WTC11 (cell line): Measurements from ENCODE around the gene TLE4. TPM values are rescaled to one million over a fixed set of nuclear protein-coding genes. Genes with fewer than 3 reads are reported as not detected.
A peak's percentile ranks its signal among the peaks of the same experiment; 100 is the strongest.

Source experiments
- ATAC-seq: fragments of 200-7000 bp; cut with Tn5 transposase; 2 replicates; pipeline ENCODE4 v1.10.0; 2021; ENCODE audit warnings: mild to moderate bottlenecking, moderate library complexity
- CTCF ChIA-PET: fragments of 300-600 bp; sonication (Branson Sonifier 250); formaldehyde crosslinking; loops from one replicate; lab custom pipeline; 2021; ENCODE audit warnings: antibody characterized with exemption; lab: Charles Lee
- POLR2A ChIA-PET: fragments of 350-600 bp; sonication (Branson Sonifier 250); formaldehyde crosslinking; loops from one replicate; lab custom pipeline; 2021; ENCODE audit warnings: antibody characterized with exemption; lab: Charles Lee
- DNase-seq: peaks from one replicate; pipeline ENCODE4 v3.0.0; 2021; ENCODE audit warnings: low spot score
- H3K27ac Mint-ChIP-seq: 2 replicates; pipeline ENCODE4 v1.8.0; 2021; ENCODE audit warnings: mixed read lengths
- H3K27me3 Mint-ChIP-seq: 2 replicates; pipeline ENCODE4 v1.8.0; 2021; ENCODE audit warnings: low read depth, mild to moderate bottlenecking, moderate library complexity, mixed read lengths
- H3K36me3 Mint-ChIP-seq: 2 replicates; pipeline ENCODE4 v1.8.0; 2021; ENCODE audit warnings: mixed read lengths
- H3K4me1 Mint-ChIP-seq: 2 replicates; pipeline ENCODE4 v1.8.0; 2022; ENCODE audit warnings: mixed read lengths
- H3K4me3 Mint-ChIP-seq: 2 replicates; pipeline ENCODE4 v1.8.0; 2021; ENCODE audit warnings: mild to moderate bottlenecking, moderate library complexity, mixed read lengths
- H3K9me3 Mint-ChIP-seq: 2 replicates; pipeline ENCODE4 v1.8.0; 2021; ENCODE audit warnings: mixed read lengths
- AFF4 ChIP-seq: sonication (generic); formaldehyde crosslinking; IDR thresholded peaks from 2 replicates; pipeline ENCODE4 v1.8.1; 2023; ENCODE audit warnings: mild to moderate bottlenecking, missing genetic modification reagents, borderline replicate concordance
- AR ChIP-seq: fragments of 250-450 bp; sonication (Bioruptor Pico); IDR thresholded peaks from 2 replicates; pipeline ENCODE4 v1.9.0; 2021; ENCODE audit warnings: mild to moderate bottlenecking
- CTCF ChIP-seq: fragments of 200-600 bp; IDR thresholded peaks from 2 replicates; pipeline ENCODE4 v1.8.0; 2022; ENCODE audit warnings: antibody characterized with exemption
- E2F1 ChIP-seq: sonication (generic); formaldehyde crosslinking; IDR thresholded peaks from 2 replicates; pipeline ENCODE4 v1.8.0; 2022; ENCODE audit warnings: mild to moderate bottlenecking, missing genetic modification reagents
- E2F4 ChIP-seq: sonication (generic); formaldehyde crosslinking; IDR thresholded peaks from 2 replicates; pipeline ENCODE4 v1.8.1; 2022; ENCODE audit warnings: low read depth, mild to moderate bottlenecking, moderate library complexity, missing genetic modification reagents, borderline replicate concordance
- ETV6 ChIP-seq: sonication (generic); formaldehyde crosslinking; IDR thresholded peaks from 2 replicates; pipeline ENCODE4 v1.8.1; 2022; ENCODE audit warnings: mild to moderate bottlenecking, missing genetic modification reagents
- FOXP4 ChIP-seq: sonication (generic); formaldehyde crosslinking; IDR thresholded peaks from 2 replicates; pipeline ENCODE4 v1.8.0; 2022; ENCODE audit warnings: mild to moderate bottlenecking, missing genetic modification reagents
- GABPB1 ChIP-seq: sonication (generic); formaldehyde crosslinking; IDR thresholded peaks from 2 replicates; pipeline ENCODE4 v1.8.1; 2023; ENCODE audit warnings: mild to moderate bottlenecking, missing genetic modification reagents
- GRHL2 ChIP-seq: fragments of 250-450 bp; sonication (Bioruptor Pico); IDR thresholded peaks from 2 replicates; pipeline ENCODE4 v1.8.0; 2022; ENCODE audit warnings: mild to moderate bottlenecking, moderate library complexity; ENCODE audit not compliant: insufficient replicate concordance, severe bottlenecking
- IRF2 ChIP-seq: sonication (generic); formaldehyde crosslinking; IDR thresholded peaks from 2 replicates; pipeline ENCODE4 v1.8.0; 2022; ENCODE audit warnings: low read depth, missing genetic modification reagents, borderline replicate concordance
- NFATC4 ChIP-seq: fragments of 250-450 bp; sonication (Bioruptor Pico); IDR thresholded peaks from 2 replicates; pipeline ENCODE4 v1.9.0; 2021; ENCODE audit warnings: mild to moderate bottlenecking
- NR2C2 ChIP-seq: sonication (generic); formaldehyde crosslinking; IDR thresholded peaks from 2 replicates; pipeline ENCODE4 v1.8.0; 2022; ENCODE audit warnings: mild to moderate bottlenecking, missing genetic modification reagents
- OVOL2 ChIP-seq: fragments of 250-450 bp; sonication (Bioruptor Pico); IDR thresholded peaks from 2 replicates; pipeline ENCODE4 v1.9.0; 2021; ENCODE audit warnings: mild to moderate bottlenecking, borderline replicate concordance
- TEAD1 ChIP-seq: sonication (generic); formaldehyde crosslinking; IDR thresholded peaks from 2 replicates; pipeline ENCODE4 v1.8.0; 2022; ENCODE audit warnings: mild to moderate bottlenecking, missing genetic modification reagents
- ZNF232 ChIP-seq: sonication (generic); formaldehyde crosslinking; IDR thresholded peaks from 2 replicates; pipeline ENCODE4 v1.8.0; 2022; ENCODE audit warnings: mild to moderate bottlenecking, missing genetic modification reagents
- ZNF317 ChIP-seq: sonication (generic); formaldehyde crosslinking; IDR thresholded peaks from 2 replicates; pipeline ENCODE4 v1.8.1; 2023; ENCODE audit warnings: low read depth, mild to moderate bottlenecking, moderate library complexity, missing genetic modification reagents, borderline replicate concordance
- total RNA-seq: library from RNA; stranded (reverse); gene quantifications from 3 replicates; pipeline ENCODE4 v1.2.3, GENCODE V29; 2021

The TLE4 gene
- total RNA-seq, 1 experiment from 2014 or later: 48.1 TPM

GRCh38 chr9:79661279-79661678 lies 89.5 kb downstream of the TLE4 start:
- CTCF ChIA-PET: no interaction called here
- H3K27ac Mint-ChIP-seq: peak overlapping the region; percentile 39; the same call in 1 of the 2 replicates

More at GRCh38 chr9:79661279-79661678, 89.5 kb downstream of the TLE4 start:
- Mint-ChIP-seq H3K27me3 (no peaks in the 10 kb centered on the region), H3K4me1 (peaks cover 64% of the 10 kb centered on the region)
- TF ChIP-seq ETV6 (CRISPR knock-in tag): no peak
- no peak for TF ChIP-seq ZNF232 (CRISPR knock-in tag)
- no peak for TF ChIP-seq E2F1 (CRISPR knock-in tag)
- no peak for TF ChIP-seq FOXP4 (CRISPR knock-in tag)
- TF ChIP-seq IRF2 (CRISPR knock-in tag): no peak
- no peak for TF ChIP-seq OVOL2 (CRISPR knock-in tag)
- TF ChIP-seq NFATC4 (CRISPR knock-in tag): no peak
- TF ChIP-seq GRHL2 (CRISPR knock-in tag): no peak
- TF ChIP-seq E2F4 (CRISPR knock-in tag): no peak
- no peak for TF ChIP-seq AFF4 (CRISPR knock-in tag)
- no peak for TF ChIP-seq CTCF
- no peak for TF ChIP-seq TEAD1 (CRISPR knock-in tag)
- no peak for TF ChIP-seq GABPB1
- TF ChIP-seq AR (CRISPR knock-in tag): no peak
- TF ChIP-seq ZNF317: no peak
- TF ChIP-seq NR2C2 (CRISPR knock-in tag): no peak
- TF ChIP-seq, all 79 proteins: peak for 0
- no peak for DNase-seq
- ATAC-seq: no peak
- no peaks in the 10 kb centered on the region for H3K9me3 Mint-ChIP-seq
- H3K36me3 Mint-ChIP-seq: peaks cover 5% of the 10 kb centered on the region; the same call in 1 of the 2 replicates
- POLR2A ChIA-PET: no interaction called here
- no peak overlapping the region for H3K4me3 Mint-ChIP-seq
